ENCODE data around the gene NENF. TPM values are rescaled to one million over a fixed set of nuclear protein-coding genes. Genes with fewer than 3 reads are reported as not detected.

NENF gene
- polyA plus RNA-seq, 1 experiment, result 73.4 TPM

DNA sequence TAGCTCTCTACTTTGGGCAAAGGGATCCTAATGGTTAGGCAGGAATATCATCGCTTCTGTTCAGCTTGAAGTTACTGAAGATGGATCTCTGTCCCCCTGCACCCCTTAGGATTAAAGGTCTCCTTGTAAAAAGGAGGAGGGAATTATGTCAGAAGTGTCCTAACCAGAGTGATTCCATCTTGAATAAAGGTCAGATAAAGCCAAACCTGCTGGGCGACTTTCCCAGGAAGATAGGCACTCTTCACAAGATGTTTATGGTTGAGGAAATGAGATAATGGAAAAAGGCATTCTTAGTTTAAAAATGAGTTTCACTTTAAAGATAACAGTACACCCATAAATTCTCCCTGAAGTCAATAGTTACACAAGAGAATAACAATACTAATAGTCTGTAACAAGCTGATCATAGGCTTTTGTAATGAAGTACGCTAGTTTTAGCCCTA, 1.7 kb upstream of the NENF start:
- POLR2A ChIA-PET, result interaction anchor here (0.8 to 1.2 kb wide), 3 partner anchors 177 to 396 kb away, joined by 4 to 5 read pairs (median 4); partner anchors contain the start of genes ATF3, DTL and INTS7
- peak overlapping the region; percentile 50 for H3K27ac ChIP-seq (ENCODE audit: low read depth, low read length)
- DNase-seq (ENCODE audit: low read depth, low spot score), result no peak
- no peaks in the 10 kb centered on the region for H3K9me3 ChIP-seq (ENCODE audit: control insufficient read depth, insufficient read depth, low read length)
- H3K27me3 ChIP-seq (ENCODE audit: control insufficient read depth, insufficient read depth, low read length), result peaks cover 3% of the 10 kb centered on the region
- H3K4me3 ChIP-seq (ENCODE audit: low read depth, low read length), result no peak overlapping the region
- CTCF ChIA-PET, result interaction anchor here (1.0 to 2.3 kb wide), 3 partner anchors 25 to 369 kb away, joined by 4 to 17 read pairs (median 11); no protein-coding TSS in a partner anchor
- no peak for TF ChIP-seq CTCF (IDR thresholded peaks at IDR 0.05; ENCODE audit: low read depth, low read length)

DNA sequence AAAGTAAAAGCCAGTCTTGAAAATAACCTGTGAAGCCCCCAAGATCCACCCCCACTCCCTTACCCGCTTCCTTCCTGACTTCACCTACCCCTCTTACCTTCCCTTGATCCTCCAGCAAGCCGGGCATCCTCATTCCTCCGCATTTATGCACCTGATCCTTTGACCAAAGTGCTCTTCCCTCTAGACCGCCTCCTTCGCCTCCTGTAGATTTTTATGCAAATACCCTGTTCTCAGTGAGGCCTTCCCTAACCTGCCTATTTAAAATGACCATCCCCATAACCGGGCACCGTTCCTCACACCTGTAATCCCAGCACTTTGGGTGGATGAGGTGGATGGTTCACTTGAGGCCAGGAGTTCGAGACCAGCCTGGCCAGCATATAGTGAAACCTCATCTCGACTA, 1.1 kb upstream of the NENF start:
- peak overlapping the region; percentile 31 for H3K27ac ChIP-seq (ENCODE audit: low read depth, low read length)
- no peaks in the 10 kb centered on the region for H3K9me3 ChIP-seq (ENCODE audit: control insufficient read depth, insufficient read depth, low read length)

GRCh38 chr1:212432272-212432660, 454 bp upstream of the NENF start:
- ChIA-PET CTCF (interaction anchor here (0.7 to 1.4 kb wide), 3 partner anchors 24 to 397 kb away, joined by 3 to 8 read pairs (median 5); partner anchors contain the start of genes DTL and INTS7), POLR2A (no interaction called here)
- Histone ChIP-seq H3K9me3 (ENCODE audit: control insufficient read depth, insufficient read depth, low read length) (no peaks in the 10 kb centered on the region), H3K27ac (ENCODE audit: low read depth, low read length) (no peak overlapping the region), H3K4me3 (ENCODE audit: low read depth, low read length) (peak overlapping the region; percentile 72), H3K27me3 (ENCODE audit: control insufficient read depth, insufficient read depth, low read length) (no peaks in the 10 kb centered on the region)
- no peak for DNase-seq (ENCODE audit: low read depth, low spot score)
- no peak for TF ChIP-seq CTCF (IDR thresholded peaks at IDR 0.05; ENCODE audit: low read depth, low read length)

More for the DNA sequence above, 1.1 kb upstream of the NENF start:
- TF ChIP-seq CTCF (IDR thresholded peaks at IDR 0.05; ENCODE audit: low read depth, low read length), result no peak
- peaks cover 1% of the 10 kb centered on the region for H3K27me3 ChIP-seq (ENCODE audit: control insufficient read depth, insufficient read depth, low read length)
- H3K4me3 ChIP-seq (ENCODE audit: low read depth, low read length), result no peak overlapping the region
- ChIA-PET CTCF (interaction anchor here (1.1 to 1.9 kb wide), 3 partner anchors 24 to 396 kb away, joined by 5 to 17 read pairs (median 8); partner anchors contain the start of genes DTL and INTS7), POLR2A (no interaction called here)
- no peak for DNase-seq (ENCODE audit: low read depth, low spot score)

DNA sequence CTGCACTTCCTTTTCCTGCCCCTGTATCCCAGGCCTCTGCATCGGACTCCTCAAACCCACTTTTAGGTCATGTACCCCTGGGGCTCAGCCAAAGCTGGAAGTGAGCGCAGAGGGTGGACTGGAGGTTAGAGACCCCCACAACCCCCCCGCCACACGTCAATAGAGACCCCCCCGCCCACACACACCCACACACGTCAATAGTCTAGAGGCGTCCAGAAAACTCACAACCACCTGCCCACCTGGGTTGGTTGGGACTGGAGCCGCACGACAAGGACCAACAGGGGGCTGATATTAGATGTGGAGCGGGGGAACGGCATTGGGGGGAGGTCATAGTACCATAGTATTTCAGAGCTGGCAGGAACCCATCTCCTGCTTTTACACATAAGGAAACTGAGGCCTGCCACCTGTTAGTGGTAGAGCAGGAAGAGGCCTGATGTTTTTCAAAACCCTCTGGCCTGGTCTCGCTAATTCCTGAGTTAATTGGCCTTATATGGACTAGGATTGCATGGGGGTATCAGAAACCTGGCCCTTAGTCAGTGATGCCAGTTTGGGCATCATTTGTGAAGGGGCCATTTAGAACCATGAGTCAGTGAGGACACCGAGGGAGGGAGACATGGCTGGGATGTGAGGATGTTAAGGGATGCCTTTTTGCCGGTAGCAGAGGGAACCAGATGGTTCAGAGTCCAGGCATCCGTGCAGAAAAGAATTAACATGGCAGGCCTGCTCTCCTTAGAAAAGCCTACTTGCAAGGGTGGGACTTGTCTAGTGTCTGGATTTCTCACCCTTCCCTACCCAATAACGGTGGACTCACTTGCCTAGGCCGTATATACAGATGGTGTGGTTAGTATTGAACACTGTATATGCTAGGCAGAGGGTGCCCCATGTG, 1.1 kb downstream of the NENF start:
- no peaks in the 10 kb centered on the region for H3K27me3 ChIP-seq (ENCODE audit: control insufficient read depth, insufficient read depth, low read length)
- CTCF ChIA-PET, result interaction anchor here (0.7 to 1.4 kb wide), 2 partner anchors 22 to 381 kb away, joined by 8 to 12 read pairs; no protein-coding TSS in a partner anchor
- POLR2A ChIA-PET, result interaction anchor here (0.6 to 0.9 kb wide), 2 partner anchors 26 to 174 kb away, joined by 3 to 5 read pairs; partner anchors contain the start of gene ATF3
- H3K27ac ChIP-seq (ENCODE audit: low read depth, low read length), result no peak overlapping the region
- no peak for TF ChIP-seq CTCF (IDR thresholded peaks at IDR 0.05; ENCODE audit: low read depth, low read length)
- no peak for DNase-seq (ENCODE audit: low read depth, low spot score)
- H3K9me3 ChIP-seq (ENCODE audit: control insufficient read depth, insufficient read depth, low read length), result no peaks in the 10 kb centered on the region
- H3K4me3 ChIP-seq (ENCODE audit: low read depth, low read length), result peak overlapping the region; percentile 72

GRCh38 chr1:212434992-212435391, 2.3 kb downstream of the NENF start:
- no peak for TF ChIP-seq CTCF (IDR thresholded peaks at IDR 0.05; ENCODE audit: low read depth, low read length)
- Histone ChIP-seq H3K9me3 (ENCODE audit: control insufficient read depth, insufficient read depth, low read length) (no peaks in the 10 kb centered on the region), H3K4me3 (ENCODE audit: low read depth, low read length) (no peak overlapping the region), H3K27ac (ENCODE audit: low read depth, low read length) (no peak overlapping the region), H3K27me3 (ENCODE audit: control insufficient read depth, insufficient read depth, low read length) (no peaks in the 10 kb centered on the region)
- CTCF ChIA-PET, result interaction anchor here (3.2 kb wide), 1 partner anchor 21 kb away, joined by 15 read pairs; no protein-coding TSS in a partner anchor
- DNase-seq (ENCODE audit: low read depth, low spot score), result no peak
- POLR2A ChIA-PET, result no interaction called here

Measured in AG04450 (cell line).